Measurements from ENCODE around the gene HHEX. TPM values are rescaled to one million over a fixed set of nuclear protein-coding genes. Genes with fewer than 3 reads are reported as not detected.
A peak's percentile ranks its signal among the peaks of the same experiment; 100 is the strongest.

Gene HHEX
- total and polyA plus RNA-seq, 8 donors: 1.4 to 6.8 (median 4.5) TPM

- no peak overlapping the region for H3K27ac ChIP-seq
- no peaks in the 10 kb centered on the region for H3K4me1 ChIP-seq
- intact Hi-C loops (cut with DNase I; ENCODE audit: low total_unique reads): no loop called here
- H3K27me3 ChIP-seq: peaks cover 0 to 8% (median 0%) of the 10 kb centered on the region in 3 donors
- H3K9me3 ChIP-seq: no peaks in the 10 kb centered on the region
- H3K36me3 ChIP-seq: no peaks in the 10 kb centered on the region
- TF ChIP-seq POLR2A (IDR thresholded peaks at IDR 0.05) (no peak), EP300 (IDR thresholded peaks at IDR 0.05) (no peak)
- no peak for DNase-seq
- no peak overlapping the region for H3K4me3 ChIP-seq
Measured at GRCh38 chr10:92722349-92722748, 32.6 kb downstream of the HHEX start.

GRCh38 chr10:92727141-92727540 lies 37.4 kb downstream of the HHEX start:
- H3K9me3 ChIP-seq: no peaks in the 10 kb centered on the region

GRCh38 chr10:92727550-92727949 lies 37.8 kb downstream of the HHEX start:
- no peaks in the 10 kb centered on the region for H3K27me3 ChIP-seq
- no peaks in the 10 kb centered on the region for H3K36me3 ChIP-seq
- WGBS, 5 donors: 31 to 47% (median 40%) methylated on average over 3 of the region's 3 CpGs
- intact Hi-C loops (cut with DNase I; ENCODE audit: low total_unique reads): no loop called here
- H3K9me3 ChIP-seq: no peaks in the 10 kb centered on the region
- H3K4me3 ChIP-seq: no peak overlapping the region
- H3K27ac ChIP-seq: no peak overlapping the region
- peak in 1 of 2 donors; percentile 21 for DNase-seq
- no peaks in the 10 kb centered on the region for H3K4me1 ChIP-seq
- TF ChIP-seq CTCF (IDR thresholded peaks at IDR 0.05): no peak

More at GRCh38 chr10:92727141-92727540, 37.4 kb downstream of the HHEX start:
- no peaks in the 10 kb centered on the region for H3K36me3 ChIP-seq
- no peaks in the 10 kb centered on the region for H3K4me1 ChIP-seq
- TF ChIP-seq EP300 (IDR thresholded peaks at IDR 0.05): no peak
- TF ChIP-seq POLR2A (IDR thresholded peaks at IDR 0.05): no peak
- no peak for TF ChIP-seq POLR2AphosphoS5 (IDR thresholded peaks at IDR 0.05)
- TF ChIP-seq CTCF (IDR thresholded peaks at IDR 0.05): no peak
- intact Hi-C loops (cut with DNase I; ENCODE audit: low total_unique reads): no loop called here
- DNase-seq: no peak
- no peak overlapping the region for H3K27ac ChIP-seq
- no peak overlapping the region for H3K4me3 ChIP-seq
- WGBS, 5 donors: 62 to 87% (median 73%) methylated on average over 6 of the region's 6 CpGs
- H3K27me3 ChIP-seq: no peaks in the 10 kb centered on the region

- TF ChIP-seq EP300 (IDR thresholded peaks at IDR 0.05) (no peak), CTCF (IDR thresholded peaks at IDR 0.05) (no peak), POLR2AphosphoS5 (IDR thresholded peaks at IDR 0.05) (no peak), POLR2A (IDR thresholded peaks at IDR 0.05) (no peak)
- H3K36me3 ChIP-seq: no peaks in the 10 kb centered on the region
- no peak overlapping the region for H3K27ac ChIP-seq
- WGBS, 5 donors: 68 to 79% (median 72%) methylated on average over 2 of the region's 2 CpGs
- H3K4me3 ChIP-seq: no peak overlapping the region
- H3K27me3 ChIP-seq: no peaks in the 10 kb centered on the region
- no peaks in the 10 kb centered on the region for H3K4me1 ChIP-seq
- DNase-seq: no peak
- intact Hi-C loops (cut with DNase I; ENCODE audit: low total_unique reads): no loop called here
- no peaks in the 10 kb centered on the region for H3K9me3 ChIP-seq
Measured at GRCh38 chr10:92729886-92730285, 40.1 kb downstream of the HHEX start.

GRCh38 chr10:92732958-92733357 lies 43.2 kb downstream of the HHEX start:
- no peaks in the 10 kb centered on the region for H3K9me3 ChIP-seq
- H3K27ac ChIP-seq: no peak overlapping the region
- intact Hi-C loops (cut with DNase I; ENCODE audit: low total_unique reads): no loop called here
- no peak overlapping the region for H3K4me3 ChIP-seq
- TF ChIP-seq POLR2A (IDR thresholded peaks at IDR 0.05) (no peak), EP300 (IDR thresholded peaks at IDR 0.05) (no peak), CTCF (IDR thresholded peaks at IDR 0.05) (no peak), POLR2AphosphoS5 (IDR thresholded peaks at IDR 0.05) (no peak)
- H3K27me3 ChIP-seq: no peaks in the 10 kb centered on the region
- H3K4me1 ChIP-seq: no peaks in the 10 kb centered on the region
- 83 to 94% (median 92%) methylated on average over 2 of the region's 2 CpGs for WGBS, 5 donors
- H3K36me3 ChIP-seq: no peaks in the 10 kb centered on the region
- no peak for DNase-seq

All from stomach (tissue), 9 donors.